A172 (cell line): ENCODE measurements around the gene TBX15. TPM values are rescaled to one million over a fixed set of nuclear protein-coding genes. Genes with fewer than 3 reads are reported as not detected.

Experiments
- DNase-seq: peaks from one replicate; pipeline ENCODE4 v3.0.0-alpha.2; 2015; ENCODE audit warnings: low spot score
- total RNA-seq: library from RNA; depleted of rRNA; stranded (reverse); fragments of >200 nt; shearing (Covaris generic); gene quantifications from 2 replicates; pipeline ENCODE4 v1.2.3, GENCODE V29; 2014

The TBX15 gene
- total RNA-seq, 1 experiment from 2014 or later = not detected

DNA sequence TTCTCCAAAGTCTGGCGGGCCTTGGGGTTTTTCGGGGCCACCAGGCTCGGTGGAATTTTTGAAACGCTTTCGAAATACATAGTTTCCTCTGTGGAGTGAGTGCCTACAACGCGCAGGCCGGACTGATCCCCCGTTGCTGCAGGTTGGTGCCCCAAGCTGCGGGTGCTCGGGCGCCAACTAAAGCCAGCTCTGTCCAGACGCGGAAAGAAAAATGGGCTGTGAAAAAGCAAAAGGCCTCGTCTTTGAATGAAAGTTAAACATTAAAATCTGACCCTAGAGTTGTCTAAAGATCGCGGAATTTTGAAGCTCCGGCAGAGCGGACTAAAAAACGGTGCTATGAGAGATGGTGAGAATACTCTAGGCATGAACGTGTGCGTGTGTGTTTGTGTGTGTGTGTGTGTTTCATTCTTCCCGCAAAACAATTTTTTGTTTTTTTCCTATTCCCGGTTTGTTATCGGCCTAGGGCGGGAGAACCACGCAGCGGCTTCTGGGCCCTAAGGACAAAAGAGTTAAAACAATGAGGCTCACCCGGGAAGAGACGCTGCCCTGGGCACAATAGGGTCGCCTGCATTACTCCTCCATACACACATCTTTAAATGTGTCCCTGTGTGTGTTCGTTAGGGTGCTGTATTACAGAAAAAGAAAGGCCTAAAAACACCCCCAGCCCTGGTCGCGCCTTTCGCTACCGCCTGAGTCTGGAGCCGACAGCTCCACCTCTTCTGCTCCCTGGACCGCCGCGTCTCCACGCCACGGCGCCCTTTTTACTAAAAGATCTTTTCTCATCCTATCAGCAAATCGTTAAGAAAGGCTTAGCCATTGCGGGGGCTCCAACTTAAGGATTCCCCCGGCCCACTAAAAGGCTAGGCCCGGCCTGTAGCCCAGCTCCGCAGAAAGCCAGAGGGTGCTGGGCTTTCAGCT lies 3.2 kb downstream of the TBX15 start:
- DNase-seq = no peak

DNA sequence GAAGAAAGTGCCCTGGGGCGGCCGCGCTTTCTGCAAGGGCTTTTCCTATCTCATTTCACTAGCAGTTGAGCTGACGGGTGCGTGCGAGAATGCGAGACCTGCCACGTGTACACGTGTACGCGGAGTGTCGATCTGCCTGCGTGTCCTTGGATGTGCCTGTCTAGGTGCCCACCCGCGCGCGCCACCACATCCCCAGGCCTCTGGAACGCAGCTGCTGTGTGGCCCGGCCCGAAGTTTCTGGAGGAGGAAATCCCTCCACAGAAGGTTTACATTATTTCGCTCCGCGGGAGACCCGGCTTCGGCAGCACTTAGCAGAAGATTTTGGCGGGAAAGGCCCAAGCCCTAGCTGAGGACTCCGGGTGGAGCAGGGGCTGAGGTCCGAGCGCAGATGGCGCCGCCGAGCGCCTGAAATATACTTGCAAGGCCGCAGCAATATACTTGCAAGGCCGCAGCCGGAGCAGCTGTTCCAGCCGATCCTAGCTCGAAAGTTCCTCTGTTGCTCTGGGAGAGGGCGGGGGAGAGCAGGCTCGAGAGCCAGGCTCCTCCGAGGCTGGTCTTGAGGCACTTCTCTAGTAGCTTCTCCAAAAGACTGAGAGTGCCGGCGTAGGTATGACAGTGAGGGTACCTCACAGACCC lies 3.9 kb downstream of the TBX15 start:
- DNase-seq = no peak

DNA sequence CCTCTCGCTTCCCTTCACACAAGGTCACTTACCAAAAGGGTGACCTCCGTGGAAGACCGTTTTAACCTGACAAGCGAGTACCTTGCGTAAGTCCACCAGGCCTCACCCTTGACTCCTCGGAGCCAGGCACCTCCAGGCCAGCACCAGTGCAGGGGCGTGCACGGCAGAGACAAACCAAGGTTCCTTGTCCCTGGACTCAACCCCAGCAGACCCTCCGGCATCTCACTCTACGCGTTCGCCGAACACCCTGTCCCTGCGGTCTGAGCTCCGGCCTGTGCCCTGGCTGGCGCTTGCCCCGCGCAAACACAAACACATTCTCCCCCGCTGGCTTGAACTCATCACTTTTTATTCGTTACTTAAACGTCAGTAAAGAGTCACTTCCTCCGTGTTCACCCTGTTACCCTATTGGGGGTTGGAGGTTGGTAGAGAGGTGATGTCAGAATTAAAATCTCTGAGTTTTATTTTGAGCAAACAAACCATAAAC lies 4.5 kb downstream of the TBX15 start:
- no peak for DNase-seq

GRCh38 chr1:118982821-118983557 lies 5.2 kb downstream of the TBX15 start:
- no peak for DNase-seq

- DNase-seq = no peak
Measured at GRCh38 chr1:118982266-118982665, 5.9 kb downstream of the TBX15 start.

- DNase-seq = no peak
Measured at GRCh38 chr1:118981436-118981835, 6.7 kb downstream of the TBX15 start.

GRCh38 chr1:118979754-118980575 lies 8.2 kb downstream of the TBX15 start:
- DNase-seq = no peak

DNA sequence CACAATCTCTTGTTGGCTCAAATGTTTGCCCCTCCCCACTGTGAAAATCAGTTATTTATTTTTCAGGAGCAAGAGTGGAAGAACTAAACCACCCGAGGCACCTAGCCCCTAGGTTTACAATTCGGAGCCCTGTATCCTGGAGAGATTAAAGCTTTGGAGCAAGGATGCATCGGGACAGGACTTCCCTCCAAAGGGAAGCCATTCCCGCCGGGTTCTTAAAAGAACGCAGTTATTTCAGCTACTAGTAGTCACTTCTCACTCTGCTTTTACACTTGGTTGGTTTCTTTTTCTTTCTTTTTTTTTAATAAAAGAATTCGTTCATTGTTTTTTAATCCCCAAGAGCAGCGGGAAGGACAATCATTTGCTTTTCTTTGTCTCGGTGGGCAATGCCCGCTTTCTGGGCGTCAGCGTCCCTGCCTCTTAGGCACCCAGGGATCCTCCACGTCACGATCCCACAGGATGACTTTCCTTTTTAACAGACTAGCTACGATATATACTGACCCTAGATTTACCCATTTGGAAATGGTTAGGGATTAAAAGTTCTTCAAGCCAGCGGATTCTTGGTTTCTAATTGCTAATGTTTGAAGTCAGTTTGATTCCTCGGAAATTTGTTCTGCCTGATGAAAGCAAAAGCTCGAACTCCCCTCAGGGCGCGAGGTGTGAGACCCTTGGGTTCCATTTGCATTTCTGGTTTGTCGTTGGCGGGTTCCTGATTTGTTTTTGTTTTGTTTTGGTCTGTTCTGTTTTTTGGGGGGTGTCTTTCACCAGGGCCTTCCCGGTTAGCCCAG lies 9.0 kb downstream of the TBX15 start:
- DNase-seq = no peak

DNA sequence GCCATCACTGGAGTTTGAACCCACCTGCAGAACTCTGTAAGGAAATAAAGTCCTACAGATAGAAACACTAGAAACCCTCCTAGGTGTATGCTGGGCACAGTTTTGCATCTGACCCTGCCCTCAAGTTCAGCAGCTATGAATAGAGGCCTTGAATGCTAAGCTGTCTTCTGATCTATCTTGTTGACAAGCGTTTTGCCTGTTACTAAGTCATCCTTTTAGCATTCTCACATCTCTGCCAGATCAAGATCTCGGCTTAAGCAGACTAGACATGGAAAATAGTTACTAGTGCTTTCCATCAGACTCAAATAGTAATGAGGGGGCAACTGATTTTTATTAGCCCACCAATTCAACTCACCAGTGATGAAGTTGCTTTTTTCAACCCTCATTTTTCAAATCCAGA lies 10.5 kb downstream of the TBX15 start:
- DNase-seq = no peak

DNA sequence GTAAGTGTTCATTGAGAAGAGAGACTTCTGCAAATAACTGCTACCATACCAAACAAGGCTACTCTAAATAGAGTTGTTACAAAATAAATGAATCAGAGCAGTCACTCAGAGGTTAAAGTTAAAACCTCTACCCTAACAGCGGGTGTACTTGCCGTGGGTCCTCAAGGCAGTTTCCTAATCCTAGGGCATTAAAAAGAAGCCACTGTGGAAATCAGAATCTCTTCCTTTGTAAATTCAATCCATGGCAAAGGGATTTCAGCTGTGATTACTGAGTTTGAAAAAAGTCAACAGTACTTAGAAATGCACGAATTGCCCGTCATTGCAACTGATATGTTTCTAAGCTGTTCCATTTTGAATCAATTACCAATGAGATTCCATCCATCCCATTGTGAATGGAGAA lies 13.5 kb downstream of the TBX15 start:
- no peak for DNase-seq

- DNase-seq = no peak
Measured at GRCh38 chr1:118973531-118974137, 14.5 kb downstream of the TBX15 start.

DNA sequence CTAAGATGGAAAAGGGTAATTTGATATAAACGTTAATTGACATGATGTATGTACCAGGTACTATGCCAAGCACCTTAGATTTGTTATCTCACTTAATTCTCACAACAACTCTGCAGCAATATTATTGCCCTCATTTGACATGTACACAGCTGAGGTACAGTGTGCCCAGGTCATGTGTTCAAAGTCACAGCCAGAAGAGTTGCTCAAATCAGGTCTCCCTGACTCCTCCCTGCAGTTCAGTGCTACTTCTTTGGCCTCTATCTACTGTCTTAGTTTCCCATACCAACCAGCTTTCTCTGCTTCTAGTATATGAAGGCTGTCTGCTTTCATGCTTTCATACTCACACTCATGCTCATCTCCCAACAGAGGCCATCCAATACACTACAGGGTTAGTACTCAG lies 15.1 kb downstream of the TBX15 start:
- DNase-seq = no peak

DNA sequence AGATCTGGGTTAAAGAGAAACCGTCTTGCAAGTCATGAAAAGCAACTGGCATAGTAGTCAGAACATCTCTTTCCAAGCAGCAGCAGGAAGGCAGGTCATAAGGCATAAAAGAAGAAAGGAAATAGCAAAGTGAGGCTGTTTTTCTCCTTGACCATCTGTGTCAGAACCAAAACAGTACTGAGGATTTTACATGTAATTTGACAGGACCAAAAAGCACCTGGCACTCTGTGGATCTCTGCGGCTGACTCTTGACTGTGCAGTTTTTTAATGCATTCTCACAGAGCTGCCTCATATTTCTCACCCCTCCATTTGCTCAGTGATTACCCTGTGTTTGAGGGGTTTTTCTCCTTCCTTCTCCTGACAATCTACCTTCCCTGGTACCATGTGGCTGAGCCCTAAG lies 17.7 kb downstream of the TBX15 start:
- no peak for DNase-seq

- peak; percentile 46 for DNase-seq
Measured at GRCh38 chr1:118963456-118964430, 24.4 kb downstream of the TBX15 start.

GRCh38 chr1:118963138-118963455 lies 25.0 kb downstream of the TBX15 start:
- no peak for DNase-seq

DNA sequence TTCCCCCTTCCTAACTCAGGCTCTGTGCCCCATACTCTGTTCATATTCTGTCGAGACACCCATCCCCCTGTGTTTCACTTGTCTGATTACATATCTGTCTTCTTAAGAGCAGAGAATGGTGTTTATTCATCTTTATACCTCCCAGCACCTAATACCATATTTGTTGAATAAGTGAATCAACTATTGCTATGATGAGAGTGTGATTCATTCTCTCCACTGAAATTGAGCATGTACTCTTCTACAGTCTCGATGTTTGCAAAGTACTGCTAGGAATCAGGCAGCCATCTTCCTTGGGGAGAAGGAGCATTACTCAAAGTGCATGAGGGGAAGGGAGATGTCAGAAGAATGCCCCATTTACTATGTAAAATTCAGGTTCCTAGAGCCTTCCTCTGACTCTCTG lies 27.0 kb downstream of the TBX15 start:
- no peak for DNase-seq

DNA sequence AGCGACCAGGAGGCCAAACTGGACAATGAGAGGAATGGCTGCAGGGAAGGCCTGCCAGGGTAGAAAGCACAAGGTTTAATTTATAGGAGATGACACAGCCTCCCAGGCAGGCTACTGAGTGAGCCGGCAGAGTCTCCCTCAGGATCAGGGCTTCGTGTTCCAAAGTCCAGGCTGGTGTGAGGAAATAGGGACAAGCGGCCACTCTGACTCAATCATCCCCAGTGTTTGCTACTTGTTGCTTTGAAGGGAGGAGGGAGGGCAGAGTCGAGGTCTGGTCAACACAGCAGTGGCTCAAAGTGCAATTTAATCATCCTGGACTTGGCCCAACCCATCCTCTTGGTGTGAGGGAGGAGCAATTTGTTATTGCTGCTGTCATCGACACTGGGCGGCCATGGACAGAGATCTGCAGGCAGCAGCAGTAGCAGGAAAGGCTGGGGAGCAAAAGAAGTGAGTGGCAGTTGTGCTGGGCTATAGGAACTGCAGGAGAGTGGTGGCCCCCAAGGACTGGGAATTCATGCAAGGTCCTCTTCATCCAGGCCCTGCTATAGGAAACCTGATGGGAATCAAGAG lies 27.5 kb downstream of the TBX15 start:
- DNase-seq = peak; percentile 35

- no peak for DNase-seq
Measured at GRCh38 chr1:118960026-118960561, 28.0 kb downstream of the TBX15 start.
